Neutrophil (primary cell): ENCODE data around the gene IL23R.

ENCODE experiments used
- H3K27ac ChIP-seq: fragments of 200-600 bp; sonication (generic); 2 replicates; pipeline ENCODE4 v1.5.1; 2016; ENCODE audit warnings: mild to moderate bottlenecking, moderate library complexity
- H3K27me3 ChIP-seq: fragments of 200-600 bp; sonication (generic); 2 replicates; pipeline ENCODE4 v1.6.0; 2016; ENCODE audit warnings: mild to moderate bottlenecking
- H3K36me3 ChIP-seq: fragments of 200-600 bp; sonication (generic); 2 replicates; pipeline ENCODE4 v1.5.1; 2017
- H3K4me1 ChIP-seq, 2 experiments: fragments of 200-600 bp in 1 of 2; sonication (generic) in 1 of 2; 1 replicate in 1 of 2; 2 replicates in 1 of 2; pipeline versions ENCODE4 v1.5.1 to v1.6.1; 2013 to 2016; ENCODE audit warnings: low read depth in 1 of 2, low read length in 1 of 2, mild to moderate bottlenecking in 1 of 2, moderate library complexity in 1 of 2; ENCODE audit not compliant: control insufficient read depth in 1 of 2, insufficient read depth in 1 of 2
- H3K4me3 ChIP-seq, 2 experiments: fragments of 200-600 bp in 1 of 2; sonication (generic) in 1 of 2; 1 replicate in 1 of 2; 2 replicates in 1 of 2; pipeline ENCODE4 v1.5.1; 2013 to 2016; ENCODE audit warnings: low read depth in 1 of 2, low read length in 1 of 2, mild to moderate bottlenecking in 1 of 2, moderate library complexity in 1 of 2
- H3K9me3 ChIP-seq: fragments of 200-600 bp; sonication (generic); 2 replicates; pipeline ENCODE4 v1.5.1; 2016
- TF ChIP-seq, protein P1 (sequence below): fragments of 200-600 bp; sonication (generic); IDR thresholded peaks from 2 replicates; pipeline ENCODE4 v1.5.1; 2016; ENCODE audit warnings: antibody characterized with exemption

IL23R gene

DNA sequence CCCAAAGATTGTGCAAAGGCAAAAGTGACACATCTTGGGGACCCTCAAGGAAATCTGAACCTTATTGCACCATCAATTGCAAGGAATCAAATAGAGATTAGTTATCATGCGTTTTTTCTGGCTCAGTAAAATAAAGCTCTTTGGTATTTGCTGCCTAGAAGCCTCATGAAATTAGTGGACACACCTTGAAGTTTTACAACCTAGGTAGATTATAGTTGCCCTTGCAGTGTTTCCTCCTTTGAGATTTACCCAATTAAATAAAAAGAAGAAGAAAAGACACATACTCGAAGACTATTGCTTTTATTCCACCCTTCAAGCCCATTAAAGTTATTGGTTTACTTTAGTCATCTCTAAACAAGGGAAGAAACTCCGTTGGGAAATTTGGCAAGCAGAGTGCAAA lies 70.0 kb downstream of the IL23R start:
- Histone ChIP-seq H3K4me3 (no peak overlapping the region), H3K4me1 (no peaks in the 10 kb centered on the region), H3K36me3 (no peaks in the 10 kb centered on the region), H3K27me3 (no peaks in the 10 kb centered on the region), H3K27ac (no peak overlapping the region), H3K9me3 (no peaks in the 10 kb centered on the region)
- TF ChIP-seq, protein P1, sequence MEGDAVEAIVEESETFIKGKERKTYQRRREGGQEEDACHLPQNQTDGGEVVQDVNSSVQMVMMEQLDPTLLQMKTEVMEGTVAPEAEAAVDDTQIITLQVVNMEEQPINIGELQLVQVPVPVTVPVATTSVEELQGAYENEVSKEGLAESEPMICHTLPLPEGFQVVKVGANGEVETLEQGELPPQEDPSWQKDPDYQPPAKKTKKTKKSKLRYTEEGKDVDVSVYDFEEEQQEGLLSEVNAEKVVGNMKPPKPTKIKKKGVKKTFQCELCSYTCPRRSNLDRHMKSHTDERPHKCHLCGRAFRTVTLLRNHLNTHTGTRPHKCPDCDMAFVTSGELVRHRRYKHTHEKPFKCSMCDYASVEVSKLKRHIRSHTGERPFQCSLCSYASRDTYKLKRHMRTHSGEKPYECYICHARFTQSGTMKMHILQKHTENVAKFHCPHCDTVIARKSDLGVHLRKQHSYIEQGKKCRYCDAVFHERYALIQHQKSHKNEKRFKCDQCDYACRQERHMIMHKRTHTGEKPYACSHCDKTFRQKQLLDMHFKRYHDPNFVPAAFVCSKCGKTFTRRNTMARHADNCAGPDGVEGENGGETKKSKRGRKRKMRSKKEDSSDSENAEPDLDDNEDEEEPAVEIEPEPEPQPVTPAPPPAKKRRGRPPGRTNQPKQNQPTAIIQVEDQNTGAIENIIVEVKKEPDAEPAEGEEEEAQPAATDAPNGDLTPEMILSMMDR = no peak

DNA sequence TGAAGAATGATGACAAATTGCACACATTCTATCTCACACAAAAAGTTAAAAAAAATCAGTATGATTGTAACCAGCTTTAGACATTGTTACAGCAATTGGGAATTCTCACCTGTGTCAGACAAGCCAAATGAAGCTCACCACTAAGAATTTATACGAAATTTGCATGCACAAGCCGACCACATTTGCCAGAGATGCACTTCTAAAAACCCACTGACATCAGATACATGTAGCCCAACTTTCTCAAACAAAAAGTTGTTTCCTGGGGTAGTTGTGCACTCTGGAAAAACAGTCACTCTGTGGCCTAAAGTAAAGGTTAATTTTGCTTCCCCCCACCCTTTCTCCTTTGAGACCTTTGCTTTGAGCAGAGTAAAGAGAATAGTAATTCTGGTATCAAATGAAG lies 73.5 kb downstream of the IL23R start:
- Histone ChIP-seq H3K36me3 (no peaks in the 10 kb centered on the region), H3K4me1 (no peaks in the 10 kb centered on the region), H3K4me3 (no peak overlapping the region), H3K27ac (no peak overlapping the region), H3K27me3 (no peaks in the 10 kb centered on the region), H3K9me3 (no peaks in the 10 kb centered on the region)
- TF ChIP-seq, protein P1 = no peak

DNA sequence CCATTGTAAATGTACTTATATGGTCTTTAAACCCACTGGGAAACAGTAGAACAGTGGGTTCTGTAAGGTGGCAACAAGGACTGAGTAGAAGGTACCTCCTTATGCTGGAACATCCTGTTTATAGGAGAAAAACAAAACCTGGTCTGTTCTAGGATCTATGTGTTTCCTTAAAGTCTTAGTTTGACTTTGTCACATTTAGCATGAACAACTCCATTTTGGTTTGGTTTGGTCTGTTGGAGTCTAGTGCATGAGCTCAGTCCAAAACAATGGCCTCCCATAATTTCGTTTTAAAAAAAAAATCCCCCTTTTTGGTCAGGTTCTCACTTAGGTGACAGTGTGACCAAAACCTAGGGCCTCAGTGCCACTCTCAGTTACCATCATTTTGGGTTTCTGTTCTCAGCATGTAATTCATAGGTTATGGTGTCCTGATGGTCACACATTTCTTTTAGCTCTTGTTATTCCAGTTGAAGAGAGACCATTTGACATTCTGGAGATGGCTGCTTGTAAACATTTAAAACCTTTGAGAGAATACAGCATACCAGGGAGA lies 75.0 kb downstream of the IL23R start:
- H3K27ac ChIP-seq = no peak overlapping the region
- no peak overlapping the region for H3K4me3 ChIP-seq
- H3K4me1 ChIP-seq = no peaks in the 10 kb centered on the region
- TF ChIP-seq, protein P1 = no peak
- H3K9me3 ChIP-seq = no peaks in the 10 kb centered on the region
- no peaks in the 10 kb centered on the region for H3K36me3 ChIP-seq
- no peaks in the 10 kb centered on the region for H3K27me3 ChIP-seq

DNA sequence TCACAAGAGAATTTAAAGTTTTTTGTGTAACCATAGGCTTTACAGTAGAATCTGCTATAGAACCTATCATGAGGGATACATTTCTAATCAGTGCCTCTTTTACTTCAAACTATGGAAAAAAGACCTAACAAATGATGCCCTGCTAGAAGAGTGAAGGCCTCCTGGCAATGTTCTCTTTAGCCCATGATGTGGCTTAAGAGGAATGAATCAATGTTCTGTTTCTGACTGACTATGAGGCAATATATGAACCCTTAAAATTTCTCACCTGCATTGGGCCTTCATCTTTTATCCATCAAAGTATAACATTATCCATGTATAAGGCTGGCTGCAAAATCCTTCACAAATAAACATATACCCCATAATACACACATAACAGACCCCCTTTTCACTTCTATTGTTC lies 75.8 kb downstream of the IL23R start:
- Histone ChIP-seq H3K36me3 (no peaks in the 10 kb centered on the region), H3K27ac (no peak overlapping the region), H3K9me3 (no peaks in the 10 kb centered on the region)

DNA sequence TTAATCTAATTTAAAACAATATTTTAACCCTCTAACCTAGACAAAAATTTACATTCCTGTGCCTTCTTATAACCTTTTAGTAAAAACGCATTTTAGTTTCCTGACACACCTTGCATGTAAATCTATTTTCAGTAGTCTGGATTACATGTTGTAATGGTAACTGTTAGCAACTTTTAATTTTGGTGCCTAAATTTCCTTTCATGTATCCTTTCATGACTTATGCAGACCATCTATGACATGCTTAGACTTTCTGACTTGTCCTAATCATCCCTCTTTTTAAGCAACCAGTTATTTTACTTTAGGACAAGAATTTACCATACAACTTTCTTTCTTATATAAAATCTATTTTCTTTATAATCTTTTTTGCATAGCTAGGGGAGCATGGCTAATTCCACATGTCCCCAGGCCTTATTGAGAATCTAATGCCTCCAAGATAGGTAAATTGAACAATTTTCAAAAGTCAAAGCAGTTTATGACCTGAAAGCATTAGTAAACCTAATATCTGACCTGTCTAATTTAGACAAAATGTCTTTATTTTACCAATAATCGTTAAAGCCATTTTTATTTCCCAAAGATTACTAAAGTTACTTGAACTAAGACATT lies 83.9 kb downstream of the IL23R start:
- Histone ChIP-seq H3K36me3 (no peaks in the 10 kb centered on the region), H3K27me3 (no peaks in the 10 kb centered on the region), H3K4me1 (no peaks in the 10 kb centered on the region), H3K27ac (no peak overlapping the region), H3K4me3 (no peak overlapping the region), H3K9me3 (no peaks in the 10 kb centered on the region)
- TF ChIP-seq, protein P1 = no peak

More for the DNA sequence above, 75.8 kb downstream of the IL23R start:
- no peaks in the 10 kb centered on the region for H3K4me1 ChIP-seq
- no peaks in the 10 kb centered on the region for H3K27me3 ChIP-seq
- TF ChIP-seq, protein P1 = no peak
- H3K4me3 ChIP-seq = no peak overlapping the region
